GM23338 (cell line): ENCODE data around the gene SLC35F1. TPM values are rescaled to one million over a fixed set of nuclear protein-coding genes. Genes with fewer than 3 reads are reported as not detected.

Experiments used
- ATAC-seq: fragments of 200-7000 bp; cut with Tn5 transposase; 3 replicates; pipeline ENCODE4 v1.9.1; 2020
- DNase-seq: peaks from one replicate; pipeline ENCODE4 v3.0.0-alpha.2; 2015; ENCODE audit warnings: low spot score
- H2AFZ ChIP-seq: fragments of 200-600 bp; sonication (generic); 2 replicates; pipeline ENCODE4 v1.8.0; 2016; ENCODE audit warnings: antibody characterized with exemption, mild to moderate bottlenecking, moderate library complexity
- H3F3A ChIP-seq: fragments of 200-600 bp; sonication (generic); replicated peaks from 2 replicates; pipeline ENCODE4 v1.8.0; 2017; ENCODE audit warnings: antibody characterized with exemption, mixed run types, low read depth
- H3K27ac ChIP-seq: fragments of 200-600 bp; sonication (generic); 2 replicates; pipeline ENCODE4 v1.6.1; 2016; ENCODE audit warnings: low read depth
- H3K27me3 ChIP-seq: fragments of 200-600 bp; sonication (generic); 2 replicates; pipeline ENCODE4 v1.8.0; 2016; ENCODE audit warnings: mild to moderate bottlenecking, mixed run types, moderate library complexity; ENCODE audit not compliant: insufficient read depth
- H3K36me3 ChIP-seq: fragments of 200-600 bp; sonication (generic); 2 replicates; pipeline ENCODE4 v1.8.0; 2016; ENCODE audit warnings: mild to moderate bottlenecking; ENCODE audit not compliant: insufficient read depth
- H3K4me1 ChIP-seq: fragments of 200-600 bp; sonication (generic); 2 replicates; pipeline ENCODE4 v1.8.0; 2016; ENCODE audit warnings: mild to moderate bottlenecking, moderate library complexity; ENCODE audit not compliant: insufficient read depth
- H3K4me2 ChIP-seq: fragments of 200-600 bp; sonication (generic); 2 replicates; pipeline ENCODE4 v1.7.1; 2017; ENCODE audit warnings: mixed run types
- H3K4me3 ChIP-seq: fragments of 200-600 bp; sonication (generic); 2 replicates; pipeline ENCODE4 v1.6.1; 2016; ENCODE audit warnings: mixed run types
- H3K79me2 ChIP-seq: fragments of 200-600 bp; sonication (generic); replicated peaks from 2 replicates; pipeline ENCODE4 v1.8.0; 2017; ENCODE audit warnings: mild to moderate bottlenecking; ENCODE audit not compliant: insufficient read depth
- H3K9me2 ChIP-seq: fragments of 200-600 bp; sonication (generic); 2 replicates; pipeline ENCODE4 v1.8.0; 2017; ENCODE audit not compliant: insufficient read depth
- H4K20me1 ChIP-seq: fragments of 200-600 bp; sonication (generic); replicated peaks from 2 replicates; pipeline ENCODE4 v1.8.0; 2017; ENCODE audit warnings: mild to moderate bottlenecking; ENCODE audit not compliant: insufficient read depth
- H3K27ac Mint-ChIP-seq: 2 replicates; pipeline ENCODE4 v1.8.0; 2020; ENCODE audit warnings: inconsistent platforms, mild to moderate bottlenecking, moderate library complexity, mixed read lengths
- H3K27me3 Mint-ChIP-seq: 3 replicates; pipeline ENCODE4 v1.8.0; 2022; ENCODE audit warnings: low read depth, mild to moderate bottlenecking, moderate library complexity, mixed read lengths, inconsistent platforms; ENCODE audit not compliant: insufficient read depth, poor library complexity
- H3K36me3 Mint-ChIP-seq: 3 replicates; pipeline ENCODE4 v1.8.0; 2021; ENCODE audit warnings: low read depth, mild to moderate bottlenecking, inconsistent platforms, moderate library complexity, mixed read lengths
- H3K4me1 Mint-ChIP-seq: 3 replicates; pipeline ENCODE4 v1.8.0; 2020; ENCODE audit warnings: mild to moderate bottlenecking, inconsistent platforms, mixed read lengths
- H3K4me3 Mint-ChIP-seq: 3 replicates; pipeline ENCODE4 v1.8.0; 2021; ENCODE audit warnings: moderate library complexity, mild to moderate bottlenecking, inconsistent platforms, mixed read lengths
- H3K9me3 Mint-ChIP-seq: 3 replicates; pipeline ENCODE4 v1.8.0; 2020; ENCODE audit warnings: moderate library complexity, mild to moderate bottlenecking, inconsistent platforms, mixed read lengths
- CREB1 ChIP-seq: fragments of 250-450 bp; sonication (Bioruptor Pico); IDR thresholded peaks from 2 replicates; pipeline ENCODE4 v1.5.0; 2020; ENCODE audit warnings: low read depth, mild to moderate bottlenecking, moderate library complexity
- CTCF ChIP-seq, 2 experiments: fragments of 200-600 bp in 1 of 2; sonication (generic) in 1 of 2; conservative IDR thresholded peaks; 2 replicates each; pipeline versions ENCODE4 v1.5.1 to v1.6.1; 2016 to 2017; ENCODE audit warnings: antibody characterized with exemption in 2 of 2, low read depth in 2 of 2, mild to moderate bottlenecking in 2 of 2, moderate library complexity in 1 of 2
- ETS1 ChIP-seq: IDR thresholded peaks from 2 replicates; pipeline ENCODE4 v1.6.1; 2016; ENCODE audit warnings: antibody characterized with exemption
- EZH2 ChIP-seq: fragments of 200-600 bp; sonication (generic); IDR thresholded peaks from one replicate; pipeline ENCODE4 v1.8.0; 2017; ENCODE audit warnings: antibody characterized with exemption, mild to moderate bottlenecking, low read depth; ENCODE audit not compliant: unreplicated experiment
- EZH2phosphoT487 ChIP-seq: fragments of 200-600 bp; sonication (generic); IDR thresholded peaks from one replicate; pipeline ENCODE4 v1.8.1; 2018; ENCODE audit warnings: antibody characterized with exemption; ENCODE audit not compliant: unreplicated experiment
- POLR2AphosphoS5 ChIP-seq: IDR thresholded peaks from 2 replicates; pipeline ENCODE4 v1.6.1; 2016; ENCODE audit warnings: antibody characterized with exemption, low read depth
- REST ChIP-seq: IDR thresholded peaks from one replicate; pipeline ENCODE4 v1.6.1; 2018; ENCODE audit warnings: antibody characterized with exemption; ENCODE audit not compliant: unreplicated experiment
- STAT1 ChIP-seq: IDR thresholded peaks from one replicate; pipeline ENCODE4 v1.6.1; 2016; ENCODE audit warnings: antibody characterized with exemption; ENCODE audit not compliant: unreplicated experiment
- ZNF114 ChIP-seq: fragments of 250-450 bp; sonication (Bioruptor Pico); IDR thresholded peaks from 2 replicates; pipeline ENCODE4 v1.5.0; 2020; ENCODE audit warnings: mild to moderate bottlenecking, moderate library complexity
- ZNF331 ChIP-seq: fragments of 250-450 bp; sonication (Bioruptor Pico); IDR thresholded peaks from 2 replicates; pipeline ENCODE4 v1.5.0; 2020; ENCODE audit warnings: low read depth, mild to moderate bottlenecking, moderate library complexity
- ZNF462 ChIP-seq: fragments of 250-450 bp; sonication (Bioruptor Pico); IDR thresholded peaks from 2 replicates; pipeline ENCODE4 v1.5.0; 2020; ENCODE audit warnings: mild to moderate bottlenecking, moderate library complexity
- polyA plus RNA-seq: library from polyadenylated mRNA; unstranded; fragments of >200 nt; fragmentation: Nextera tagmentation; extraction: Ambion mirVana; gene quantifications from 2 replicates; pipeline ENCODE4 v1.2.1, GENCODE V29; 2016
- total RNA-seq: library from RNA; depleted of rRNA; stranded (reverse); fragments of >200 nt; shearing (Covaris generic); gene quantifications from 2 replicates; pipeline ENCODE4 v1.2.3, GENCODE V29; 2014

The SLC35F1 gene
- total and polyA plus RNA-seq, 2 experiments from 2014 or later: 3.0 to 10.3 TPM

- H3K4me1 ChIP-seq: peaks cover 7% of the 10 kb centered on the region
- Mint-ChIP-seq H3K4me1 (peaks cover 10% of the 10 kb centered on the region; the same call in 2 of the 3 replicates), H3K27me3 (no peaks in the 10 kb centered on the region), H3K4me3 (no peak overlapping the region), H3K27ac (no peak overlapping the region), H3K36me3 (no peaks in the 10 kb centered on the region), H3K9me3 (no peaks in the 10 kb centered on the region)
- H3F3A ChIP-seq: no peaks in the 10 kb centered on the region
- 0 out of 2 replicates have a peak, but pooled peaks cover 4% of the 10 kb centered on the region for H3K9me2 ChIP-seq
- no peaks in the 10 kb centered on the region for H3K27me3 ChIP-seq
- H3K4me3 ChIP-seq: no peak overlapping the region
- no peaks in the 10 kb centered on the region for H4K20me1 ChIP-seq
- ATAC-seq: no peak
- no peak for TF ChIP-seq CTCF (conservative IDR thresholded peaks at IDR 0.05; ENCODE audit: low read depth in 2 of 2)
- TF ChIP-seq ZNF114 (CRISPR knock-in tag): no peak
- no peak for TF ChIP-seq ETS1
- no peak for TF ChIP-seq CREB1 (CRISPR knock-in tag)
- no peak for TF ChIP-seq ZNF331 (CRISPR knock-in tag)
- no peak for TF ChIP-seq POLR2AphosphoS5
- no peak for TF ChIP-seq ZNF462
- TF ChIP-seq EZH2phosphoT487: no peak
- no peak for TF ChIP-seq REST
- TF ChIP-seq STAT1: no peak
- no peak for TF ChIP-seq EZH2
- H3K36me3 ChIP-seq: no peaks in the 10 kb centered on the region
- H3K4me2 ChIP-seq: no peak overlapping the region
- H3K27ac ChIP-seq: no peak overlapping the region
- no peak overlapping the region for H2AFZ ChIP-seq
- no peak for DNase-seq
- H3K79me2 ChIP-seq: no peaks in the 10 kb centered on the region
These were observed 296.5 kb downstream of the SLC35F1 start for GRCh38 chr6:118203545-118203944.
